Renal cortex interstitium (tissue), 11 donors: ENCODE data around the gene BCAR3. TPM values are rescaled to one million over a fixed set of nuclear protein-coding genes. Genes with fewer than 3 reads are reported as not detected.
"Not testable (repeated sequence)": the region's sequence is repeated elsewhere in the genome, so short reads cannot be mapped to it uniquely, and the experiment has no call there.

Experiments used
- DNase-seq, 11 donors: peaks; one replicate each; pipeline ENCODE4 v3.0.0-alpha.2; 2013; ENCODE audit warnings: low read depth in 9 of 11, low spot score in 4 of 11; ENCODE audit errors: extremely low read depth in 1 of 11
- polyA plus RNA-seq, 3 donors: library from polyadenylated mRNA; unstranded; fragments of 120-200 nt; gene quantifications; one replicate each; pipeline ENCODE4 v1.2.1, GENCODE V29; 2013; ENCODE audit not compliant: insufficient read length in 3 of 3

The BCAR3 gene
- polyA plus RNA-seq, 3 donors, result 22.4 to 24.5 (median 23.1) TPM

GRCh38 chr1:93675271-93675670, 6.4 kb downstream of the BCAR3 start:
- DNase-seq, result no peak

- DNase-seq, result not testable (repeated sequence)
Observed at GRCh38 chr1:93674071-93674470, 7.6 kb downstream of the BCAR3 start.

- no peak for DNase-seq
Observed at GRCh38 chr1:93673163-93673829, 8.3 kb downstream of the BCAR3 start.

- DNase-seq, result no peak
Observed at GRCh38 chr1:93672477-93673162, 9.0 kb downstream of the BCAR3 start.

GRCh38 chr1:93672069-93672468, 9.6 kb downstream of the BCAR3 start:
- no peak for DNase-seq

GRCh38 chr1:93671099-93671621, 10.5 kb downstream of the BCAR3 start:
- DNase-seq, result no peak

- no peak for DNase-seq
Observed at GRCh38 chr1:93670141-93670540, 11.5 kb downstream of the BCAR3 start.

- DNase-seq, result no peak
Observed at GRCh38 chr1:93669369-93669768, 12.3 kb downstream of the BCAR3 start.

GRCh38 chr1:93668951-93669350, 12.7 kb downstream of the BCAR3 start:
- no peak for DNase-seq

GRCh38 chr1:93668121-93668520, 13.5 kb downstream of the BCAR3 start:
- DNase-seq, result no peak

- no peak for DNase-seq
Observed at GRCh38 chr1:93667642-93668041, 14.0 kb downstream of the BCAR3 start.

GRCh38 chr1:93666613-93667384, 14.8 kb downstream of the BCAR3 start:
- no peak for DNase-seq

GRCh38 chr1:93665015-93665414, 16.6 kb downstream of the BCAR3 start:
- no peak for DNase-seq

- DNase-seq, result no peak
Observed at GRCh38 chr1:93663208-93663614, 18.4 kb downstream of the BCAR3 start.

GRCh38 chr1:93662481-93663207, 19.0 kb downstream of the BCAR3 start:
- no peak for DNase-seq

- no peak for DNase-seq
Observed at GRCh38 chr1:93661829-93662474, 19.7 kb downstream of the BCAR3 start.

GRCh38 chr1:93661341-93661740, 20.3 kb downstream of the BCAR3 start:
- not testable (repeated sequence) for DNase-seq

- no peak for DNase-seq
Observed at GRCh38 chr1:93659822-93660503, 21.7 kb downstream of the BCAR3 start.
